Stimulated activated CD4-positive, alpha-beta T cell treated with anti-CD3 and anti-CD28 coated beads, Interleukin-4, amount 100 ng/mL, for 1 hour (primary cell): ENCODE measurements around the gene SOX2.

Experiments
- DNase-seq: peaks from one replicate; pipeline ENCODE4 v3.0.0-alpha.2; 2020

Gene SOX2

DNA sequence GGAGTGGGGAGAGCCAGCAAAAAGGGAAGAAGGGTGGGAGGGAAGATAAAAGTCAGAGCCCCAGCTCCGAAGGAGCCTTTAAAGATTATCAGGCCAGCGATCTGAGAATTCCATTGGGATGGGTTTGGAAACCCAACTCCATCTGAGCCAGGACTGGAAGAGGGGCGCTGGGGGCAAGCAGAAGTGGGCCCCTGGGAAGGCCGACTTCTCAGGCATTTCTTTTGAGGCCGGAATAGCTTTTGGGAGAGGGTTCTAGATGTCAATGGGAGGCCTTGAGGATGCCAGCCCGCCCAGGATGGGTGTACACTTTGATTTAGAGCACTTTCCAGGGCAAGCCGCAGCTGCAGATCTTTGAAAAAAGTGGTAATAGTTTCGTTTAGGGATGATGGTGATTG, 6.6 kb upstream of the SOX2 start:
- no peak for DNase-seq

GRCh38 chr3:181707980-181708379, 3.7 kb upstream of the SOX2 start:
- no peak for DNase-seq

GRCh38 chr3:181709537-181710279, 2.0 kb upstream of the SOX2 start:
- peak; percentile 65 for DNase-seq

DNA sequence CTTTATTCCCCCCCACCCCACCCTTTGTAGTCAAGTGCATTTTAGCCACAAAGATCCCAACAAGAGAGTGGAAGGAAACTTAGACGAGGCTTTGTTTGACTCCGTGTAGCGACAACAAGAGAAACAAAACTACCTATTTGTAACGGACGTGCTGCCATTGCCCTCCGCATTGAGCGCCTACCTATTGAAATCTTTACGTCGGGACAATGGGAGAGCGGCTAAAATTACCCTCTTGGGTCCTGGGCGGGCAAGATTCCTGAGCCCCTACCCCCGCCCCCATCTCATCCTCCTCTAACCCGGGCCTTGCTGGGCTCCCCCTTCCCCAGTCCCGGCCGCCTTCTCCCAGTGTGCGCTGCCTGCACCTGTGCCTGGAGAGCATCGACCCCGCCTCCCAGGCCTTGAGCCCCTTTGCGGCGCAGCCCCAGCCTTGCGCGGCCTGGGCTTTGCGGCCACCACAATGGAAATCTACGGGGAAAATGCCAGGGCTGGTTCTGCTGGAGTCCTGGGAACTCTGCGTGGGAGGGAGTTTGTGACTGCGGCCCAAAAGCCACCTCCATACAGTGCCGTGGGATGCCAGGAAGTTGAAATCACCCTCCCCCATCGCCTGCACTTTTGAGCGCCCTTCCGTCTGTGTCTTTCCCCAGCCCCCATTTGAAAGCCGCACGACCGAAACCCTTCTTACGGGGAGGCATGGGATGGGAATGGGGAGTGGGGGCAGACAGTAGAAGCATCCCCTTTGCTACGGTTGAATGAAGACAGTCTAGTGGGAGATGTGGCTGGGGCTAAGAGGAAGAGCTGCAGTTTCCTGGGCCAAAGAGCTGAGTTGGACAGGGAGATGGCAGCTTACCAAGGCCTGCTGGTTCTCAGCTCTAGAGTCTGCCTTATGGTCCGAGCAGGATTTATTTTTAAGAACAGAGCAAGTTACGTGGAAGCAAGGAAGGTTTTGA, 1.1 kb upstream of the SOX2 start:
- no peak for DNase-seq

- DNase-seq: no peak
These were observed 464 bp downstream of the SOX2 start for GRCh38 chr3:181712226-181712552.

DNA sequence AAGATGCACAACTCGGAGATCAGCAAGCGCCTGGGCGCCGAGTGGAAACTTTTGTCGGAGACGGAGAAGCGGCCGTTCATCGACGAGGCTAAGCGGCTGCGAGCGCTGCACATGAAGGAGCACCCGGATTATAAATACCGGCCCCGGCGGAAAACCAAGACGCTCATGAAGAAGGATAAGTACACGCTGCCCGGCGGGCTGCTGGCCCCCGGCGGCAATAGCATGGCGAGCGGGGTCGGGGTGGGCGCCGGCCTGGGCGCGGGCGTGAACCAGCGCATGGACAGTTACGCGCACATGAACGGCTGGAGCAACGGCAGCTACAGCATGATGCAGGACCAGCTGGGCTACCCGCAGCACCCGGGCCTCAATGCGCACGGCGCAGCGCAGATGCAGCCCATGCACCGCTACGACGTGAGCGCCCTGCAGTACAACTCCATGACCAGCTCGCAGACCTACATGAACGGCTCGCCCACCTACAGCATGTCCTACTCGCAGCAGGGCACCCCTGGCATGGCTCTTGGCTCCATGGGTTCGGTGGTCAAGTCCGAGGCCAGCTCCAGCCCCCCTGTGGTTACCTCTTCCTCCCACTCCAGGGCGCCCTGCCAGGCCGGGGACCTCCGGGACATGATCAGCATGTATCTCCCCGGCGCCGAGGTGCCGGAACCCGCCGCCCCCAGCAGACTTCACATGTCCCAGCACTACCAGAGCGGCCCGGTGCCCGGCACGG, 991 bp downstream of the SOX2 start:
- no peak for DNase-seq

- DNase-seq: no peak
These were observed 1.5 kb downstream of the SOX2 start for GRCh38 chr3:181713280-181713647.

GRCh38 chr3:181713676-181714612, 2.2 kb downstream of the SOX2 start:
- DNase-seq: no peak

DNA sequence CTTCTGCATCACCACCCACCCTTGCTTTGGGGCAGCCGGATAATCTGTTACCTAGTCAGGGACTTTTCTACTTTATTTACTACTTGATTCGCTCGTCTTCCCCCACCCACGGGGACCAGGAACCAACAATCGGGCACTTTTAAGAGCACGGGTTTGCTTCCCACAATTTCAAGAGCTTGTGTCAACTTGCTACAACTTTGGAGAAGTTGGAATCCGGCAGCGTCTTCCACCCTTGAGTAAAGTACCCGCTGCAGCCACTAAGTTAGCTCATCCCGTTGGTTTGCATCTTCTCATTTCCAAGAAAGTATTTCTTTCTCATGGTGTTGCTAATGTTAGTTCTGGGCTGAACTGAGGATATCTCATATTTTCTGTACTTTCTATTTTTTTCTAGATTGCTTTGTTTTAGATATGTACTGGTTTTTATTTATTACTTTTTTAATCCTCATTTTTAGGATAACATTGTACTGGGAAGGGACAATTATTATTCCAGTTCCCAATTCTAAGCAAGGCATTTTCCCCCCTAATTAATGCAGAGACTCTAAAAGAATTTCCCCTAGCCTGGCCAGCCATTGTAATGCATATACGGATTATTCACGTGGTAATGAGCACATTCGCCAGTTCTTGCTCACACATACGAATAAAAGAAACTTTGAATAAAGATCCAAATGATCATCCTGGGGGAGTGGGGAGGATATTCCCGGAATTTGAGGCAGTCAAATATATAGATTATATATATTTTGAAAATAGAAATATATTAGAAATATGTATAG, 4.0 kb downstream of the SOX2 start:
- DNase-seq: no peak

- no peak for DNase-seq
These were observed 5.2 kb downstream of the SOX2 start for GRCh38 chr3:181716966-181717365.

GRCh38 chr3:181717549-181718171, 5.9 kb downstream of the SOX2 start:
- no peak for DNase-seq

DNA sequence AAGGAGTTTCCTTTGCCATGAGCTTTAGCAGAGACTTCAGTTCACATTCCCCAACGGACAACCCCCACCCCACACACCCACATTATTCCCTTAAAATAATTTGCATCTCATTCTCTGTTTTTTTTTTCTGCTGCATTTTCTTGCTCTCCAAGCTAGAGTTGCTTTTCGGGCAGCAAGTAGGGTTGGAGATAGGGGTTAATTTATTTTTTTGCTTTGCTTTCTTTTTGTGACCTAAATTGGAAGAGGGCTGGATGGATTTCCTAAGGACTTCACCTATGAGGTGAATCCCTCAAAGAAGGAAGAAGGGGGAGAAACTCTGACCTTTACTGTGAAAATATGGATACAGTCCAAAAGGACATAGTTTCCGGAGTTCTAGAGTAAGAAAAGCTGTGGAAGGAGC, 6.6 kb downstream of the SOX2 start:
- DNase-seq: no peak

- no peak for DNase-seq
These were observed 7.5 kb downstream of the SOX2 start for GRCh38 chr3:181718987-181719911.

DNA sequence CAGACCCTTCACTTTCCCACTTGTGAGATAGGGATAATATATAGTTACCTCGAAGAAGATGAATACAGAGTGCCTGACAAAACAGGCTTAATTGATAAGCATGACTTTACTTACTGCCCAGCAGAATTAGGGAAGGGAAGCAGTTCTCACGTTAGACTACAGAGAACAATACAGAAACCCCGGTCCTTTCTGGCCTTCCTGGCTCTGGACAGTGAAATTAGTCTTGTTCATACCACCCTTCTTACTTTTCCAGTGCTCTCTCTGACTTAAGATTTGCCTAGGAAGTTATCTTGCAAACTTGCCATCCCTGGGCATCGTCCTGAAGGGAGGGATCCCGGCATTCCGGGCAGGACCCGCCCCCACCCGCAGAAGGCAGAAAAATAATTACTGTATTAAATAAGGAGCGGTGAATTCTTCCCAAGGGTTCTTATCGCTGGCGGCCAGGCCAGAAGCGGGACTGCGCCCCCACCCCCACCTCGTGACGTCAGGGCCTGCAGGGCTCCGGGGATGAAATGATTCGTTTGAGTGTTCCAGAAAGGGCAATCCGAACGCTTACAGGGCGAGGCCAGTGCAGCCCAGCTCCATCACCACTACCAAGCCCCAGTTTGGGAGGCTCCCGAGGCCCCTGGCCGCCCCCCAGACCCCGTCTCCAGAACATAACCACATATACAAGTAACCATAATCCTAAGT, 8.4 kb downstream of the SOX2 start:
- DNase-seq: no peak

GRCh38 chr3:181721046-181721875, 9.5 kb downstream of the SOX2 start:
- DNase-seq: no peak

- no peak for DNase-seq
These were observed 10.4 kb downstream of the SOX2 start for GRCh38 chr3:181722156-181722555.

DNA sequence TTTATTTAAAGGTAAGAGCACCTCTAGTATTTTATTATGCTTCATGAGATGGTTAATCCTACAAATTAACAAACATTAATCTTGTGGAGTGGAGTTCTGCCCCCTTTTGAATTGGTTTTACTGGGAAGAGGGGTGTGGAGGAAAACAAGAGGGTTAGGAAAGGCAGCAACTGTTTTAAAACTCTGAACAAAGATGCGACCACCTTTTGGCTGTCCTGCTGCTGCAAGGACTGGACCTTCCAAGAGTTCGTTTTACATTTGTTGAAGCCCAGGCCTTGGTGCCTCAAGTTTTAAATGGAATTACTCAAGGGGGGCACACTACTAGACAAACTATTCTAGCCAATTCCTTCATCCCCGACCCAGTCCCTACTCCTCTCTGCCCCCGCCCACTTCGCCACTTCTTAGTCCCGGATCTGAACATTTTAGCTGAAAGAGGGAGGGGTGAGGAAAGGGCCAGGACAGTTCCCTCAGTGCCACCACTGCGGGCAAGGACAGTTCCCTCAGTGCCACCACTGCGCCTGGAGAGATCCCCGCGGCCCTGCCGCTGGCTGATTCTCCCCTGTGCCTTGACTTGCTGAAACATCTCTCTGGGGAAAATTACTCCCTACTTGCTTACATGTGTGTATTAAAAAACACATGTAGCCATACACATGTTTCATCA, 11.2 kb downstream of the SOX2 start:
- no peak for DNase-seq

DNA sequence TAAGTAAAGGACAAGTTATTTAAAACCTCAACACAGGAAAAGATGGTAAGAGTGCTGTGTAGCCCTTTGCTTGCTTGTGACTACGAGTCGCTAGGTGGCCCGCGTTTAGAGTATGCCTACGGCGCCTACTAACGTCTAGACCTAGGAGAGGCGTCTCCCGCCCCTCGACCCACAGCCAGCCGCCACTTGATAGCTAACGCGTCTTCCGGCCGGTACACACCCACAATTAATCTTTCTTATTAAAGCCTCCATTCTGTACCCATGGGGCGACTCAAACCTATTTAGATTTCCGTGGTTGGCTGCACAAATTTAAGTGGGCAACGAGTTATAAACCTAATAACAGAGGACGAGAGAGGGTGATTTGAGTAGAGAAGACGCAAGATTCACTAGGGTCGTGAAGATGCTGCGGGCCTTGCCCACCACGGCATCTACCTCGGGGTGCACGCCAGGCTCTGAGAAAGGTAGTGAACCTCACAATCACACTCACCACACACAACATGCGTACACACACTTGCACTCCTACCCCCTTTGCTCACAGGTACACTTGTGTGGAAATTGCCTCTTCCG, 12.0 kb downstream of the SOX2 start:
- no peak for DNase-seq
